MM.1S (cell line): ENCODE data around the gene CPEB2.

Experiments
- DNase-seq: peaks from one replicate; pipeline ENCODE4 v3.0.0-alpha.2; 2015
- H2AFZ ChIP-seq: fragments of 300-600 bp; sonication (generic); 2 replicates; pipeline ENCODE4 v1.6.0; 2016; ENCODE audit warnings: antibody characterized with exemption, low read length
- H3F3A ChIP-seq: fragments of 300-600 bp; sonication (generic); 2 replicates; pipeline ENCODE4 v1.6.1; 2016; ENCODE audit warnings: mild to moderate bottlenecking, antibody characterized with exemption, low read length, moderate library complexity, mixed read lengths; ENCODE audit not compliant: insufficient read depth
- H3K27ac ChIP-seq: fragments of 300-600 bp; sonication (generic); 2 replicates; pipeline ENCODE4 v1.5.1; 2016; ENCODE audit warnings: mild to moderate bottlenecking, low read length
- H3K27me3 ChIP-seq: fragments of 300-600 bp; sonication (generic); replicated peaks from 2 replicates; pipeline ENCODE4 v1.6.0; 2016; ENCODE audit warnings: low read length; ENCODE audit not compliant: insufficient read depth
- H3K36me3 ChIP-seq: fragments of 300-600 bp; sonication (generic); replicated peaks from 2 replicates; pipeline ENCODE4 v1.6.1; 2016; ENCODE audit warnings: mild to moderate bottlenecking, low read length, mixed read lengths; ENCODE audit not compliant: insufficient read depth
- H3K4me1 ChIP-seq: fragments of 300-600 bp; sonication (generic); 2 replicates; pipeline ENCODE4 v1.6.1; 2016; ENCODE audit warnings: low read length, mixed read lengths
- H3K4me2 ChIP-seq: fragments of 300-600 bp; sonication (generic); 2 replicates; pipeline ENCODE4 v1.6.0; 2016; ENCODE audit warnings: low read depth, low read length
- H3K4me3 ChIP-seq: fragments of 300-600 bp; sonication (generic); 2 replicates; pipeline ENCODE4 v1.5.1; 2016; ENCODE audit warnings: low read length, mixed read lengths
- H3K79me2 ChIP-seq: fragments of 300-600 bp; sonication (generic); 2 replicates; pipeline ENCODE4 v1.6.1; 2016; ENCODE audit warnings: mixed run types, low read length, mixed read lengths
- H3K9ac ChIP-seq: fragments of 300-600 bp; sonication (generic); 2 replicates; pipeline ENCODE4 v1.6.1; 2016; ENCODE audit warnings: low read length, mixed read lengths
- H3K9me2 ChIP-seq: fragments of 300-600 bp; sonication (generic); replicated peaks from 2 replicates; pipeline ENCODE4 v1.6.1; 2016; ENCODE audit warnings: mild to moderate bottlenecking, low read length, mixed read lengths; ENCODE audit not compliant: insufficient read depth
- H3K9me3 ChIP-seq: fragments of 300-600 bp; sonication (generic); replicated peaks from 2 replicates; pipeline ENCODE4 v1.6.1; 2016; ENCODE audit warnings: mild to moderate bottlenecking, low read length, mixed read lengths; ENCODE audit not compliant: insufficient read depth
- H4K20me1 ChIP-seq: fragments of 300-600 bp; sonication (generic); 2 replicates; pipeline ENCODE4 v1.6.1; 2016; ENCODE audit warnings: mild to moderate bottlenecking, low read length, moderate library complexity, mixed read lengths; ENCODE audit not compliant: insufficient read depth
- CTCF ChIP-seq: fragments of 300-600 bp; sonication (generic); IDR thresholded peaks from 2 replicates; pipeline ENCODE4 v1.5.1; 2016; ENCODE audit warnings: antibody characterized with exemption, low read length, mixed read lengths
- EZH2 ChIP-seq: fragments of 300-600 bp; sonication (generic); optimal IDR thresholded peaks from 2 replicates; pipeline ENCODE3; 2017; ENCODE audit warnings: low read depth, mild to moderate bottlenecking, antibody characterized with exemption, low read length, mixed read lengths
- EZH2phosphoT487 ChIP-seq: fragments of 300-600 bp; sonication (generic); IDR thresholded peaks from 2 replicates; pipeline ENCODE4 v1.6.1; 2018; ENCODE audit warnings: antibody characterized with exemption, low read length

The CPEB2 gene

GRCh38 chr4:15031197-15031596 lies 28.9 kb downstream of the CPEB2 start:
- Histone ChIP-seq H3K79me2 (peaks cover 61% of the 10 kb centered on the region), H3K4me1 (no peaks in the 10 kb centered on the region), H3K9me3 (no peaks in the 10 kb centered on the region), H3K27ac (no peak overlapping the region), H3K4me2 (no peak overlapping the region), H3K27me3 (no peaks in the 10 kb centered on the region), H3K9me2 (no peaks in the 10 kb centered on the region), H3K9ac (no peak overlapping the region), H4K20me1 (no peaks in the 10 kb centered on the region; the same call in 1 of the 2 replicates), H3K36me3 (peaks cover 10% of the 10 kb centered on the region; the same call in 1 of the 2 replicates), H2AFZ (no peak overlapping the region), H3F3A (no peaks in the 10 kb centered on the region), H3K4me3 (no peak overlapping the region)
- TF ChIP-seq CTCF (no peak), EZH2 (no peak)
- no peak for DNase-seq

GRCh38 chr4:15031993-15032675 lies 29.9 kb downstream of the CPEB2 start:
- no peak overlapping the region for H3K4me3 ChIP-seq
- peaks cover 60% of the 10 kb centered on the region for H3K79me2 ChIP-seq
- peaks cover 10% of the 10 kb centered on the region; the same call in 1 of the 2 replicates for H3K36me3 ChIP-seq
- no peaks in the 10 kb centered on the region for H3F3A ChIP-seq
- no peak overlapping the region for H3K27ac ChIP-seq
- H3K9me3 ChIP-seq, result no peaks in the 10 kb centered on the region
- DNase-seq, result no peak
- no peaks in the 10 kb centered on the region; the same call in 1 of the 2 replicates for H4K20me1 ChIP-seq
- H3K27me3 ChIP-seq, result no peaks in the 10 kb centered on the region
- H2AFZ ChIP-seq, result no peak overlapping the region
- no peaks in the 10 kb centered on the region for H3K9me2 ChIP-seq
- no peak overlapping the region for H3K9ac ChIP-seq
- H3K4me2 ChIP-seq, result no peak overlapping the region
- TF ChIP-seq EZH2 (no peak), EZH2phosphoT487 (no peak), CTCF (no peak)
- H3K4me1 ChIP-seq, result no peaks in the 10 kb centered on the region

- H3K79me2 ChIP-seq, result peaks cover 44% of the 10 kb centered on the region
- DNase-seq, result no peak
- H3K27ac ChIP-seq, result no peak overlapping the region
- no peak overlapping the region for H2AFZ ChIP-seq
- no peak overlapping the region for H3K9ac ChIP-seq
- peaks cover 5% of the 10 kb centered on the region; the same call in 1 of the 2 replicates for H3K36me3 ChIP-seq
- no peaks in the 10 kb centered on the region for H3F3A ChIP-seq
- no peaks in the 10 kb centered on the region for H3K27me3 ChIP-seq
- H3K9me3 ChIP-seq, result no peaks in the 10 kb centered on the region
- no peaks in the 10 kb centered on the region for H4K20me1 ChIP-seq
- no peaks in the 10 kb centered on the region for H3K4me1 ChIP-seq
- no peak for TF ChIP-seq CTCF
- no peaks in the 10 kb centered on the region for H3K9me2 ChIP-seq
- H3K4me2 ChIP-seq, result no peak overlapping the region
- no peak overlapping the region for H3K4me3 ChIP-seq
Measured at GRCh38 chr4:15034071-15034764, 31.9 kb downstream of the CPEB2 start.
